ELR (cell line): Measurements from ENCODE around the gene SNAPC4.
A peak's percentile ranks its signal among the peaks of the same experiment; 100 is the strongest.
"Not testable (repeated sequence)": the region's sequence is repeated elsewhere in the genome, so short reads cannot be mapped to it uniquely, and the experiment has no call there.

Experiments
- DNase-seq: peaks from one replicate; pipeline ENCODE4 v3.0.0-alpha.2; 2015; ENCODE audit warnings: low read depth

The SNAPC4 gene

DNA sequence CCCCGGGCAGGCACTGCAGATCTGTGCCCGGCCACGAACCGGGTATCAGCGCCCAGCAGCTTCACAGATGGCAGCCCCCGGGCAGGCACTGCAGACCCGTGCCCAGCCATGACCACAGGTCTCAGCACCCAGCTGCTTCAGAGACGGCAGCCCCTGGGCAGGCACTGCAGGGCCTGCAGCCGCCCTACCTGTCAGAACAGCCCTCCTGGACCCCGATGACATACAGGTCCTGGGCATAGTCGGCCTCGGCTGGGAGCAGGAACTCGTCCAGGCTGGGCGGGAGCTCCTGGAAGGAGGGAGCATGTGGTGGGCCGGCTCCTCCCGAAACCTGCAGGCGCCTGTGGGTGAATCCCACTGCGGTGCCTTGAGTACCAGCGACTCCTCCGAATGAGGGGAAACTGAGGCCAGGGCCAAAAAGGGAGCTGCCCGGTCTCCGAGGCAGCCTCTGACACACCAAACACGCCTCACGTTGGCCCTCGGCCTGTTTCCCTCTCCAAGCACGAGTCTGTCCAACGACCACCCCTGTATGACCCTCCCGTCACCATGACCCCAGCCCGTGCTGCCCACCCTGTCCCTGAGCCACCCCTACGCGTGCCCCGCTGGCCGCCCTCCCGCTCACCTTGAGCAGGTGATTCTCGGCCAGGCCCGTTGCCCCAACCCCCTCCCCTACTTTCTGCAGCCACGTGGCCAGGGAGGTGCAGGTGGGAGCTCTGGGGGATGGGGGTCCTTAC, 34.0 kb upstream of the SNAPC4 start:
- DNase-seq: no peak

DNA sequence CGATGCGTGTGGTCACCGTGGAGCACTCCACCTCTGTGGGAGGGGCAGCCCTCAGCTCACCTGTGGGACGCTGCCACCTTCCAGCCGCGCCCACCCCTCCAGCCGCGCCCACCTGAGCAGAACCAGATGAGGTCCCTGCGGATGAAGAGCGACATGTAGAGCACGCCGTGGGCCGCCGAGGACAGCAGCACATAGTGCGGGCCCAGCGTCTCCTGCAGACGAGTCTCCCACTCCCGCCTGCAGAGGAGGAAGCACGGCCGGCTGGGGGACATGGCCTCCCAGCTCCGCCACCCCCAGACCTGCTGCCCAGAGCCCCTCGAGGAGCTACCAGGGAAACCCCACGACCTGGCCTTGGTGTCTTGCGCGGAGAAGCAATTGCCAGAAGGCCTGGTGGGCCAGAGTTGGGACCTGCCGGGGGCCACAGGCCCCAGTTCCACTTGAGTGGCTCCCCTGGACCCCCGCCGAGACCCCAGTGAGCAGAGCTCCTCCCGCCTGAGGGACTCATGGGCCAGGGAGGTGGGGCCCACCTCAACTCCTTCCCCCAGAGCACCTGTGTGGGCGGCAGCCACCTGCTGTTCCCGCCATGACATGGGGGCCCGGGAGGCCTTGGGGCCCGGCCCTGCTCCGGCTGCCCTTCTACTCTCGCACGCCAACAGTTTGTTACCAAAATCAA, 33.2 kb upstream of the SNAPC4 start:
- no peak for DNase-seq

DNA sequence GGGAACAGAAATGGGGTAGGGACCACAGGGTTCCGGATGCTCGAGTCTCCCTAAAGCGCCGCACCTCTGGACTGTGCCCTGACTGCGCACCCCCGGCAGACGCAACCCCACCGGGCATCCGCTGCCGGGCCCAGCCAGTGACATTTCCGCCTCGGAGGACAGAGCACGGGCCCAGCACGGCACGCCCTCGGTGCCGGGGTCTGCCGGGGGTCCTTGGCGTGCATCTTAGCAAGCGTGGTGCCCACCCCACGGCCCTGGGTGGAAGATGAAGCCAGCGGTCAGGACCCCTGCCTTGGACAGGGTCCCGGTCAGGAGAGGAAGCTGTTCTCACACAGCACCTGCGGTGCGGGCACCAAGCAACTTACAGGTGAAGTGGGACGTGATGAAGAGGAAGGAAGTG, 32.6 kb upstream of the SNAPC4 start:
- no peak for DNase-seq

DNA sequence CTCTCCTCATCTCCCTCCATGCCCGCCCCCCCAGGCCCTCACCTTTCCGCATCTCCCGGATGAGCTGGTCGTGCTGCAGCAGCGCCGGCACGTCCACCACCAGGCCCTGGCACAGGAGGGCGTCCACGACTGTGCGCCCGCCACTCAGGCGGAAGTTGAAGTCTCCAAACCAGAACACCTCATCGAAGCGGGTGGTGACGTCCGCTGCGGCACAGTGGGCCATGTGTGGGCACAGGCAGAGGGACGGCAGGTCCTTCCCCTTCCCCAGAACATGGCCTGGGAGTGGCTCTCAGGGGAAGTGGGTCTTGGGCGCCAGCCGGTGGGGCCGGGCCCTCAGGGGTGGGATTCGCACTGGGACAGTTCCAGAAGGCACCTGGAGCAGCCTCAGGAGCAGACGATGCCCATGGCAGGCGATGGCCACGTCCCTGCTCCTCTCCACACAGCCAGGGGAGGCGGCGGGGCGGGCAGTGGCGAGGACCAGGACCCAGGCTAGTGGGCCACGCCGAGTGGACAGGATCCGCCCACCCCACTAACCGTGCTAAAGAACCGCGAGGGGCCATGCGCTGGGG, 31.9 kb upstream of the SNAPC4 start:
- DNase-seq: no peak

DNA sequence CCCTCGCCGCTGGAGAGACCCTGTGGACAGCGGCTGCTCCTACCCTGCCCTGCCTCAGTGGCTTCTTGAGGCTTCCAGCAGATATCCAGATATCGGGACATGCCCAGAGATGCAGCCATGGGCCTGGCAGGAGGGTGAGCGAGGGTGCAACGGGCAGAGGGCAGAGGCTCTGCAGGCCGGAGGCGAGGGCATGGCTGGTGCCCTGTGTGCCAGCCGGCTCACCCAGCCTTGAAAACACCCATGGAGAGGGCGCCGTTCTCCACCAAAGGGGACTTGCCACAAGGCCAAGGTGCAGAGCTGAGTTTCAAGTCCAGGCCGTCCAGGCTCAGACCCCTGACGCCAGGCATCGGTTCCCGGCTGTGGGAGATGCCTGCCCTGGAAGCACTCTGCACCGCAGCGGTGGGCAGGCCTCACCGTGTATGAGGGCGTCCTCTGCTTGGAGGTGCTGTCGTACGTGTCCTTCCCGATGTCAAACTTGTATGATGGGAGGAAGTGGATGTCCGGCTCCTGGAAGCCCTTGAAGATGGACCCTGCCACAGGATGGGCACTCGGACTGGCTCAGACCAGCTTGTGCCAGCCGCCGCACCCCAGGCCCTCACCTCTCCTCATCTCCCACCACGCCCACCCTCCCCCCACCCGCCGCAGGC, 30.7 kb upstream of the SNAPC4 start:
- DNase-seq: no peak

DNA sequence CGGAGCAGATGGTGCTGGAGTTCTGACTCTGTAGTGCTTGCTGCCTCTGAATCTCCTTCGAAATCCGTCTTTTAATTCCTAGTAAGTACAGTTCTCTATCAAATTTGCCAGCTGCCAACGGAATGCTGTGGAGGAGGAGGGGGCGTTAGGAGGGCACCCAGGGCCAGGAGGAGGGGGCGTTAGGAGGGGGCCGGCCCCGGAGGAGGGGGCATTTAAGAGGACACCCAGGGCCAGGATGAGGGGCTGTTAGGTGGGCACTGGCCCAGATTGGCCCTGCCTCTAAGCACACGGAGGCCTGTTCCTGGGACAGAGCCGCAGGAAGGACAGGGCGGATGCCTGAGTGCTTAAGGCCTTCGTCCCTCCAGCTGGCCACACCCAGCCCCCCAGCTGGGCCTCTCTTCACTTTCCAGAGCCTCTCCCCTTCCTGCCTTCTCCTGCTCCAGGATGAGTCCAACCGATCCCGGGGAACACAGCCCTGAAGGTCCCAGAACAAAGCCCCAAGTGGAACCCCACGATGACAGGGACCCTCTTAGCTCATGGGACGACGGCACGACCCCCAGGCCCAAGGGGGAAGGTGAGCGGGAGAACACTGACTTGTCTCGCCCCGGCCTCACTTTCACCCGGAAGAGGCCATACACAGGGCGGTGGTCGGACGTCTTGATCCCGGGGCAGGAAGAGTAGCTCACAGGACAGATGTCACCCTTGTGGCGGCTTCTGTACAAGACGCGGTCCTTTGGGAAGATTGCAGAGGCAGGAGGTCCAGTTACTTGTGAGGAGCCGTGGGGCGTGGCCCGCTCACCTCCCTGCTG, 29.9 kb upstream of the SNAPC4 start:
- no peak for DNase-seq

DNA sequence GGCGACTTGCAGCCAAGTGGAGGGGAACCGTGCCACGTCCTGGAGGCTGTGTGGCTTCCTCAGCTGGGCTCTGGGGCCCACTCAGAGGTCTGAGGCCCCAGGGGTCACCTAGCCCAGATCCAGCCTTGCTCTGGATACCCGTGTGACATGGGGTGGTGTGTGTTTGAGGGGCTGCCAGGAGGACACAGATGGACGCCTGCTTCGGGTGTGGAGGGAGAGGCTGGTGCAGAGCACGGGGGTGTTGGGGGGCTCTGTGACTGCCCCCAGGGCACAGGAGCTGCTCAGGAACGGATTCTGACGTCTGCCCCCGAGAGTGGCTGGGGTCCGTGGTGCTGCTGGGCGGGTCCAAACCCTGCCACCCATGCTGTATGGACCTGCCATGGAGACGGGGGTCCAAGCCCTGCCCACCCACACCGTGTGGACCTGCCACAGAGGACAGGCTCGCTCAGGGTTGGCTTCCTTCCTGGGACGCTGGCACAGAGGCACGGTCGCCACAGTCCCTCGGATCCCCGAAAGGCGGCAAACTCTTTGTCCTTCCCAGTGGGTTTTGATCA, 29.2 kb upstream of the SNAPC4 start:
- DNase-seq: no peak

DNA sequence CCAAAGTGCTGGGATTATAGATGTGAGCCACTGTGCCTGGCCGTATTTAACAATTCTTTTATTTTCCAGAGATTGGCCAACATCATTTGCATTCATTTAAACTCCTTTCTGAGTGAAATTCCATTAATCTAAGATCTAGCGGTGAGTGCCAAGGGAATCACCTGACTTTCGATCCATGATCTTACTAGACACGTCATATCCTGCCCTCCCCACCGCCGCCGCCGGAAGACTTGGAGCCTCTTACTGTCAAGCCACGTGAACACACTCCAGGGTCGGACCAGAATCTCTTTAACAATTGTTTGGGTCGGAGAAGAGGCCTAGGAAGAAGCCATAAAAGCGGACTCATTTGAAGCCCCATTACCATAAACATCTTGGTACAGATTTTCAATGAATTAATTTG, 26.8 kb upstream of the SNAPC4 start:
- DNase-seq: no peak

DNA sequence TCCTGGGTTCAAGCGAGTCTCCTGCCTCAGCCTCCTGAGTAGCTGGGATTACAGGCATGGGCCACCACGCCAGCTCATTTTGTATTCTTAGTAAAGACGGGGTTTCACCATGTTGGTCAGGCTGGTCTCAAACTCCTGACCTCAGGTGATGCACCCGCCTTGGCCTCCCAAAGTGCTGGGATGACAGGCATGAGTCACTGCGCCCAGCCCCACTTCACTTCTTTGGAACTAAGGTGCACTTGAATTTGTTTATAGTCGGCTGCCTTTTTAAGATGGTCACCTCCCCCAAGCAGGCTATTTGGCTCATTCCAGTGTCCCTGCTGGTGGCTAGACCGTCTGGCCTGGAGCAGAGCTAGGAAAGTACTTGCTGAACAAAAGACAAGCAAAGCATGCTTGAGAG, 25.4 kb upstream of the SNAPC4 start:
- DNase-seq: not testable (repeated sequence)

DNA sequence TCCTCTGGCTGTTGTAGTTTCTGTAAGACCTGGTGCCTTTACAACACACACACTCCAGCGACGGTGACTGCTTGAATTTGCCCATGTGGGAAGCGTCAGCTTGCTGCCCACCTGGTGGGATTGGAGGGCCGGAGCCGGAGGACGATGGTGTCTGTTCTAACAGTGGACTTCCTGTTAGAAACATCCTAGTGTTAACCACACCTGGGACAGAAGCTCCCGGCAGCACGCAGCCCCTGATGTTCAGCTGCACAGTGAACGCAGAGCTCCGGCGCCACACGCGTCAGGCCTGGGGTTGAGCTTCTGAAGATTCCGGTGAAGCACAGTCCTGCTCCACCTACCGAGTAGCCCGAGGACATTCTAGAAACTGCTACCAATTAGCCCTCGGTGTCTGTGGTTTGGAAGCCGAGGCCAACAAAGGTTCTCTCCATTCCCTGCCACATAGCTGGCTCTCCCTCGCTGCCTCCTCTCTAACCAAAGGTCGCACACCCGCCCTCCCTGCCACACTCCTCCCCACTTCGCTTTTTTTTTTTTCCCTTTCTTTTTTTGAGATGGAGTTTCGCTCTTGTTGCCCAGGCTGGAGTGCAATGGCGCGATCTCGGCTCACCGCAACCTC, 24.9 kb upstream of the SNAPC4 start:
- no peak for DNase-seq

DNA sequence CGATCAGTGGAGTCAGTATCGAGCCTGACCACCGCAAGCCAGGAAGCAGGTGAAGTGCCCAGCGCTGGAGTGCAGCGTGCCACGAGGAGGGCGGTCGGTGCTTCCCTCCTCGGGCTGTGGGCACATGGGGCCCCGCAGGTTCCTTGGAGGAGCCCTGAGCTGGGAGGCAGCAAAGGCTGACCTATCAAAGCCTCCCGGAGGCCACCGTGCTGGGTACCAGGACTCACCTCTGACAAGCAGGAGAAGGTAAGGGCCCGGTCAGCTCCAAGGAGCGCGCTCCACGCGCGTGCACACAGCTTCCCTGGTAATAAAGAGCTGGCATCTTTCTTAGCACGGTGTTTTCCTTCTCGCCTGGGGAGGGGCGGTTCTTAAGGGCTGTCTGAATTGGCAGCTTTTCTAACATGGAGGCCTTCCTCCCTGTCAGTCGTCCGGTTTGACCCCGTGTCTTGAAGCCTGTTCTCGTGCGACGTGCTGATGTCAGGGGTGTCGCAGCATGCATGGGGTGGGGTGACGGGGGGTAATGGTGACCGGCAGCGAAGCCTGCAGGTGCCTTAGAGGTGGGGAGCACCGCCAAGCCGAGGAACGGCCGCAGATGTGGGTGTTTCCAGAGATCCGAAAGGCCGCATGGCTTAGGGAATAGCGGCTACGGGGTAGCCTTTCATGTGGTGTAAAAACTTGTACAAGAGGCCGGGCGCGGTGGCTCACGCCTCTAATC, 23.6 kb upstream of the SNAPC4 start:
- no peak for DNase-seq

DNA sequence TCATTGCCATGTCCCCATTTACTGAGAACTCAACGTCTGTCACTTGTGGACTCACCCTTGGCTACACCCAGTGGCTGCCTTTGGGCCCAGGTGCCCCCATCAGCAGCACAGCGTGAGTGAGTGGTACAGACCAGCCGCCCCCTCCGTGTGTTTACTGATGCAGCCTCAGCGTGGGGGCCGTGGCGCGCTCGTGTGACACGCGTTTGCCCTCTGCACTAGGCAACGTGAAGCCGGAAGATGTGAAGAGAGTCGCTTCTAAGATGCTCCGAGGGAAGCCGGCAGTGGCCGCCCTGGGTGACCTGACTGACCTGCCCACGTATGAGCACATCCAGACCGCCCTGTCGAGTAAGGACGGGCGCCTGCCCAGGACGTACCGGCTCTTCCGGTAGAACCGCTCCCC, 22.9 kb upstream of the SNAPC4 start:
- no peak for DNase-seq

DNA sequence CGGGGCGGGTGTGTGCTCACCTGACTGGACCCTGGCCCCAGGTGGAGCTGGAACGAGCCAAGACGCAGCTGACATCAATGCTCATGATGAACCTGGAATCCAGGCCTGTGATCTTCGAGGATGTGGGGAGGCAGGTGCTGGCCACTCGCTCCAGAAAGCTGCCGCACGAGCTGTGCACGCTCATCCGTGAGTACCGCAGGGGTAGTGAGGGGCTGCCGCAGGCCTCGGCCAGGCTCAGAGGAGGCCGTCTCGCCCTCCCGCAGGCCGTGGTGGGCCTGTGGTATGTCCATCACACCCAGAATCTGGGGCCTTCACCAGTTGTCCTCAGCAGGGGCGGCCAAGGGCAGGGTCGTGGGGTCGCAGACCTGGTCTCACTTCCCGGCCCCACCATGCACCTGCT, 21.8 kb upstream of the SNAPC4 start:
- DNase-seq: no peak

DNA sequence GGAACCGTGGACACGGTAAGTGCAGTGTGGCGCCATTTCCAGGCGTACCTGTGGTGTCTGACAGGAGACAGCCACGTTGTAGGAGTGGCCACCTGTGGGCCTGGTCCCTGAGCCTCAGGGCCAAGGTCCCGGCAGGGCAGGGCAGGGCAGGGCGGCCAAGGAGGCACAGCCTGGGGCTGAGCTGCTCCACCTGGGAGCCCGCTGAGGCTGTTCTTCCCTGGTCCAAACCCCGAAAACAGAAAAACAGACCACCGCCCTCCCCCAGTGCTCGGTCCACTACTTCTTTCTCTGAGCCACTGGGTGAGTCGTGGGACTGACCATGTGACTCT, 19.1 kb upstream of the SNAPC4 start:
- no peak for DNase-seq

DNA sequence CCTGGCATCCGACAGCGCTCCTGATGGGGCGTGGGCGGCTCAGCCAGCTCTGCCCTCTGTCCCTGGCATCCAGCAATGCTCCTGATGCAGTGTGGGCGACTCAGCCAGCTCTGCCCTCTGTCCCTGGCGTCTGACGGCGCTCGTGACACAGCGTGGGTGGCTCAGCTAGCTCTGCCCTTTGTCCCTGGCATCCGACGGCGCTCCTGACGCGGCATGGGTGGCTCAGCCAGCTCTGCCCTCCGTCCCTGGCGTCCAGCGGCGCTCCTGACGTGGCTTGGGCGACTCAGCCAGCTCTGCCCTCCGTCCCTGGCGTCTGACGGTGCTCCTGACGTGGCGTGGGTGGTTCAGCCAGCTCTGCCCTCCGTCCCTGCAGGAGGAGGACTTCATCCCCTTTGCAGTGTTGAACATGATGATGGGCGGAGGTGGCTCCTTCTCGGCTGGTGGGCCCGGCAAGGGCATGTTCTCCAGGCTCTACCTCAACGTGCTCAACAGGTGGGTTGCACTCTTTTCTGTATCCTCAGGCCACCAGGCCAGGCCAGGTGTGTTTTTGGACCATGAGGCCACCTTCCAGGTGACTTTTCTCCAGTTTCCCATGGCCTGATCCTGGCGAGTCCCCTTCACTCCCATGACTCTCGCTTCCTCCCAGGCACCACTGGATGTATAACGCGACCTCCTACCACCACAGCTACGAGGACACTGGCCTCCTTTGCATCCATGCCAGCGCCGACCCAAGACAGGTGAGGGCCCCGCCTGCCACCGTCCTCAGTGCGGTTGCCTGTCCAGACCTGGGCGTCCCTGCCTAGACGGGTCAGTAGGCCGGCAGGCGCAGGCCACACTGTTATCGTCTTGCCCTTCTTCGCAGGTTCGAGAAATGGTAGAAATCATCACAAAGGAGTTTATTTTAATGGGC, 18.5 kb upstream of the SNAPC4 start:
- DNase-seq: no peak

DNA sequence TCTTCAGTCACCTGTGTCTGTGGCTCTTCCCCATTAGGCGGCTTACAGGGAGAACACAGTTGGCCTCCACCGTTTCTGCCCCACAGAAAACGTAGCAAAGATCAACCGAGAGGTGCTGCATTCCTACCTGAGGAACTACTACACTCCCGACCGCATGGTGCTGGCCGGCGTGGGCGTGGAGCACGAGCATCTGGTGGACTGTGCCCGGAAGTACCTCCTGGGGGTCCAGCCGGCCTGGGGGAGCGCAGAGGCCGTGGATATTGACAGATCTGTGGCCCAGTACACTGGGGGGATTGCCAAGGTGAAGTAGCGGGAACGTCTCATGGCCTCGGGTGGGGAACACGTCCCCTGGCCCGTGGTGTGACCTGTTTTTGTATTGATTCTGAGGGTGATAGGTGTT, 16.9 kb upstream of the SNAPC4 start:
- DNase-seq: no peak

DNA sequence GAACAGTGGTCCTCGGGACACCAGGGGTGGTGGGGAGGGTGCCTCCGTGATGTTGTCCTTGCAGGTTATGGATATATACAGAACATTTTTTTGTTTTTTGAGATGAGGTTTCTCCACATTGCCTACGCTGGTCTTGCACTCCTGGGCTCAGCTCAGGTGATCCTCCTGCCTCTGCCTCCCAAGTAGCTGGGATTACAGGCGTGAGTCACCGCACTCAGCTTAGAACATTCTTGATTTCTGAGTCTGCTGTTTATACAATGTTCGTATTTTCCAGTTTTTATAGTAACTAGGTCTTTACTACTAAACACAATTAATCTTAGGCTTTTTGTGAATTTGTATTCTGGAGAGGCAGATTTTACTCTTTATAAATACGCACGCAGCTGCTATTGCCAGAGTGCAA, 16.5 kb upstream of the SNAPC4 start:
- peak; percentile 54 for DNase-seq

DNA sequence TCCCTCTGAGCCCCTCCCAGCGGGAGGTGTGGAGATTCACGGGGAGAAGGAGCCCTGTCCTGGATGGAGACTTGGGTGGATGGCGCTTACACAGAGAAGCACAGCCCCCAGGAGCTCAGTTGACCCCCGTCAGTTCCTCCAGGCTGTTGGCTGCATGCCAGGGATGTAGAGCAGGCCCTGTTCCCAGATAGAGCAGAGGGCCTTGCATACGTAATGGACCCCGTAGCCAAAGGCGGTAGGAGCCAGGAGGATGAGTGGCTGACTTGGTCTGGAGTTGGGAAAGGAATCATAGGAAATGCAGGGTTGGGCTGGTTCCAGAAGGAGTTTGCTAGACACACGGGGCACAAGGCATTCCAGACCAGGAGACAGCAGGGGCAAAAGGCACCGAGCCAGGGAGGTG, 13.0 kb upstream of the SNAPC4 start:
- DNase-seq: no peak

DNA sequence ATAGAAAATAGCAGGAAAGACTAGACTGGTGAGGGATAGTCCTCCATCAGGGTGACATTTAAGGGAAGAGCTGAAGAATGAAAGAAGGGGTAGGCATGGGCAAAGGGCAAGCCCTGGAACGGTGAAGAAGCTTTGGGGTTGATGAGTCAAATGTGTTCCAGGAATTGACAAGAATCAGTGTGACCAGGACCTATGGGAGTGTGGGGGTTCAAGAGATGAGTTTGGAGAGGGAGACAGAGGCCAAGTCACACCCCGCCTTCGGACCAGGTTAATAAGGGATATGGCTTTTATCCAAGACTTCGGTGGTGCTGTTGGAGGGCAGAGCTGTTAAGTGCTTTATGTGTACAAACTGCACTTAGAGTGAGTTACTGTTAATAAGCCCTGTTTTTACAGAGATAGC, 11.4 kb upstream of the SNAPC4 start:
- no peak for DNase-seq
